Stimulated activated CD4-positive, alpha-beta T cell treated with anti-CD3 and anti-CD28 coated beads, Interleukin-2, amount 100 ng/mL, for 24 hours (primary cell): Measurements from ENCODE around the gene OSGEP.
"Not testable (repeated sequence)": the region's sequence is repeated elsewhere in the genome, so short reads cannot be mapped to it uniquely, and the experiment has no call there.

Source experiments
- DNase-seq, 2 donors: peaks; one replicate each; pipeline ENCODE4 v3.0.0-alpha.2; 2020

The OSGEP gene

GRCh38 chr14:20469242-20469889 is 14.8 kb upstream of the OSGEP start, which contains the start of gene PNP:
TSS of gene PNP (plus strand) at chr14:20469406. CDS start at chr14:20469525, 119 bp downstream.
- peak; percentile 88 to 89 for DNase-seq

GRCh38 chr14:20468764-20469241 is 14.2 kb upstream of the OSGEP start:
- no peak for DNase-seq

GRCh38 chr14:20461225-20462141 is 6.9 kb upstream of the OSGEP start, which contains the start of gene PIP4P1:
TSS of gene PIP4P1 (minus strand) at chr14:20461434. CDS start at chr14:20461325, 109 bp downstream.
- peak; percentile 97 to 98 for DNase-seq

GRCh38 chr14:20460458-20461224 is 6.0 kb upstream of the OSGEP start:
- DNase-seq = peak; percentile 45 to 55

- no peak for DNase-seq
Measured at GRCh38 chr14:20458031-20458789, 3.6 kb upstream of the OSGEP start.

- DNase-seq = no peak
Measured at GRCh38 chr14:20456971-20457370, 2.4 kb upstream of the OSGEP start.

GRCh38 chr14:20455355-20456300 is 1.0 kb upstream of the OSGEP start:
- DNase-seq = no peak

- DNase-seq = not testable (repeated sequence)
Measured at GRCh38 chr14:20452831-20453230, 1.8 kb downstream of the OSGEP start.

- DNase-seq = no peak
Measured at GRCh38 chr14:20446889-20447288, 7.7 kb downstream of the OSGEP start.

- not testable (repeated sequence) for DNase-seq
Measured at GRCh38 chr14:20443650-20444049, 11.0 kb downstream of the OSGEP start.

- no peak for DNase-seq
Measured at GRCh38 chr14:20441461-20441860, 13.2 kb downstream of the OSGEP start.

- DNase-seq = peak in 1 of 2 donors; percentile 17
Measured at GRCh38 chr14:20440882-20441281, 13.7 kb downstream of the OSGEP start.

- DNase-seq = no peak
Measured at GRCh38 chr14:20440465-20440864, 14.1 kb downstream of the OSGEP start.

- DNase-seq = no peak
Measured at GRCh38 chr14:20438664-20439063, 15.9 kb downstream of the OSGEP start.

- DNase-seq = no peak
Measured at GRCh38 chr14:20436363-20436755, 18.3 kb downstream of the OSGEP start.

- DNase-seq = no peak
Measured at GRCh38 chr14:20435582-20436362, 18.8 kb downstream of the OSGEP start, which contains the start of gene KLHL33. TSS of gene KLHL33 (minus strand) at chr14:20436166. CDS start at chr14:20435811, 355 bp downstream.

GRCh38 chr14:20434701-20435581 is 19.7 kb downstream of the OSGEP start:
- no peak for DNase-seq

GRCh38 chr14:20429801-20430669 is 24.6 kb downstream of the OSGEP start:
- DNase-seq = no peak
